ENCODE results near the gene CILP. TPM values are rescaled to one million over a fixed set of nuclear protein-coding genes. Genes with fewer than 3 reads are reported as not detected.

The CILP gene
- total RNA-seq, 1 experiment from 2014 or later: 0.05 TPM

GRCh38 chr15:65176056-65176455 lies 35.2 kb downstream of the CILP start:
- H3K9me3 Mint-ChIP-seq (ENCODE audit: low read depth, unreplicated experiment): no peaks in the 10 kb centered on the region
- DNase-seq: no peak
- intact Hi-C loops (cut with micrococcal nuclease; ENCODE audit: unreplicated experiment): no loop called here
- no peaks in the 10 kb centered on the region for H3K27me3 Mint-ChIP-seq (ENCODE audit: unreplicated experiment)
- peaks cover 17% of the 10 kb centered on the region for H3K4me1 Mint-ChIP-seq (ENCODE audit: low read depth, unreplicated experiment)
- BruUV-seq (replicated peaks): no TSS peak
- no peak for TF ChIP-seq CTCF (IDR thresholded peaks at IDR 0.05; ENCODE audit: unreplicated experiment)
- no peak overlapping the region for H3K4me3 Mint-ChIP-seq (ENCODE audit: low read depth, unreplicated experiment)
- CTCF ChIA-PET: interaction anchor here (0.7 kb wide), 1 partner anchor 698 kb away, joined by 5 read pairs; no protein-coding TSS in a partner anchor
- H3K27ac Mint-ChIP-seq (ENCODE audit: unreplicated experiment): no peak overlapping the region
- H3K36me3 Mint-ChIP-seq (ENCODE audit: insufficient read depth, unreplicated experiment): peaks cover 51% of the 10 kb centered on the region

GRCh38 chr15:65175511-65175910 lies 35.8 kb downstream of the CILP start:
- Mint-ChIP-seq H3K4me1 (ENCODE audit: low read depth, unreplicated experiment) (peaks cover 17% of the 10 kb centered on the region), H3K4me3 (ENCODE audit: low read depth, unreplicated experiment) (no peak overlapping the region), H3K27me3 (ENCODE audit: unreplicated experiment) (no peaks in the 10 kb centered on the region), H3K9me3 (ENCODE audit: low read depth, unreplicated experiment) (no peaks in the 10 kb centered on the region), H3K27ac (ENCODE audit: unreplicated experiment) (no peak overlapping the region), H3K36me3 (ENCODE audit: insufficient read depth, unreplicated experiment) (peaks cover 47% of the 10 kb centered on the region)
- TF ChIP-seq CTCF (IDR thresholded peaks at IDR 0.05; ENCODE audit: unreplicated experiment): no peak
- CTCF ChIA-PET: no interaction called here
- BruUV-seq (replicated peaks): no TSS peak
- no peak for DNase-seq
- intact Hi-C loops (cut with micrococcal nuclease; ENCODE audit: unreplicated experiment): no loop called here

GRCh38 chr15:65174509-65174908 lies 36.8 kb downstream of the CILP start:
- Mint-ChIP-seq H3K4me1 (ENCODE audit: low read depth, unreplicated experiment) (peaks cover 17% of the 10 kb centered on the region), H3K4me3 (ENCODE audit: low read depth, unreplicated experiment) (no peak overlapping the region), H3K27ac (ENCODE audit: unreplicated experiment) (no peak overlapping the region), H3K36me3 (ENCODE audit: insufficient read depth, unreplicated experiment) (peaks cover 47% of the 10 kb centered on the region), H3K9me3 (ENCODE audit: low read depth, unreplicated experiment) (no peaks in the 10 kb centered on the region), H3K27me3 (ENCODE audit: unreplicated experiment) (no peaks in the 10 kb centered on the region)
- DNase-seq: no peak
- intact Hi-C loops (cut with micrococcal nuclease; ENCODE audit: unreplicated experiment): no loop called here
- BruUV-seq (replicated peaks): no TSS peak
- no peak for TF ChIP-seq CTCF (IDR thresholded peaks at IDR 0.05; ENCODE audit: unreplicated experiment)
- CTCF ChIA-PET: no interaction called here

- H3K9me3 Mint-ChIP-seq (ENCODE audit: low read depth, unreplicated experiment): no peaks in the 10 kb centered on the region
- H3K4me1 Mint-ChIP-seq (ENCODE audit: low read depth, unreplicated experiment): peaks cover 11% of the 10 kb centered on the region
- no peak for TF ChIP-seq CTCF (IDR thresholded peaks at IDR 0.05; ENCODE audit: unreplicated experiment)
- CTCF ChIA-PET: no interaction called here
- no peak overlapping the region for H3K27ac Mint-ChIP-seq (ENCODE audit: unreplicated experiment)
- no TSS peak for BruUV-seq (replicated peaks)
- no peak for DNase-seq
- no peaks in the 10 kb centered on the region for H3K27me3 Mint-ChIP-seq (ENCODE audit: unreplicated experiment)
- H3K4me3 Mint-ChIP-seq (ENCODE audit: low read depth, unreplicated experiment): no peak overlapping the region
- intact Hi-C loops (cut with micrococcal nuclease; ENCODE audit: unreplicated experiment): no loop called here
- peaks cover 42% of the 10 kb centered on the region for H3K36me3 Mint-ChIP-seq (ENCODE audit: insufficient read depth, unreplicated experiment)
These were observed 38.7 kb downstream of the CILP start for GRCh38 chr15:65172531-65172930.

All from Calu3 (cell line).